GM18867 (cell line): ENCODE measurements around the gene ITFG2.
"Not testable (repeated sequence)": the region's sequence is repeated elsewhere in the genome, so short reads cannot be mapped to it uniquely, and the experiment has no call there.

Source experiments
- ATAC-seq: cut with Tn5 transposase; IDR thresholded peaks from one replicate; pipeline ENCODE4 v1.9.1; 2021; ENCODE audit warnings: mild to moderate bottlenecking, moderate library complexity; ENCODE audit not compliant: unreplicated experiment

ITFG2 gene

DNA sequence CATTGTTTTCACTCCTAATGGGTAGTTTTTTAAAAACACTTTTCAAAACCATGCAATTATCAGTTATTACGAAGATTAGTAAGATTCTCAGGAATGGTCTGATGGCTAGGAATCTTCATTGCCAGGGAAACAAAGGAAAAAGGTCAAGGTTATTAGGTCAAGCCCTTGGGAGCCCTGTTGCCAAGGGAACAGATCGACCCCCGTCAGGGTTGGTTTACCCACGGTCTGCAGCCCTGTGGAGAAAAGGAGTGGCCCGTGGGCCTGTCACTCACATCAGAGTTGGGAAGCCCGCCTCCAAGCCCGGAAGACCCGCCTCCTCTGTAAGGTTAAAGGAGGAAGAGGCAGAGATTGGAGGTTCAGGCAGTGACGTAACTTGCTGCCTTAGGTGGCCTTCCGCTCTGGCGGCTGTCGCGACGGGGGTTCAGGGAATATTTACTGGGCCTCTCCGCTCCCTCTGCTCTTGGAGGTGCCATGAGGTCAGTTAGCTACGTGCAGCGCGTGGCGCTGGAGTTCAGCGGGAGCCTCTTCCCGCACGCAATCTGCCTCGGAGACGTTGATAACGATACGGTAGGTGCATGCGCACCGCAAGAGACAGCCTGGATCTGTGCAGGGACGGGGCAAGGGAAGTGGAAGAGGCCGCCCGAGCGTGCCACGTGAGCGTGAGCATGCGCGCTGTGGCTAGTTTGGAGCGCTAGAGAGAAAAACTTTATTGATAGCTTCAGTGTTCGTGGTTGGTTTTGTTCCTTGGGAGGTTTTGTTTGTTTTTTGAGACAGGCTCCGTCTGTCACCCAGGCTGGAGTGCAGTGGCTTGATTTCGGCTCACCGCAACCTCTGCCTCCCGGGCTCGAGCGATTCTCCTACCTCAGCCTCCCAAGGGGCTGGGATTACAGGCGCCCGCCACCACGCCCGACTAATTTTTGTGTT is at the start of gene ITFG2:
ITFG2 (plus strand) TSS at position 379 of the 924 bp plus-strand sequence; CDS start at position 472, 93 bp downstream.
- peak; percentile 93 for ATAC-seq

DNA sequence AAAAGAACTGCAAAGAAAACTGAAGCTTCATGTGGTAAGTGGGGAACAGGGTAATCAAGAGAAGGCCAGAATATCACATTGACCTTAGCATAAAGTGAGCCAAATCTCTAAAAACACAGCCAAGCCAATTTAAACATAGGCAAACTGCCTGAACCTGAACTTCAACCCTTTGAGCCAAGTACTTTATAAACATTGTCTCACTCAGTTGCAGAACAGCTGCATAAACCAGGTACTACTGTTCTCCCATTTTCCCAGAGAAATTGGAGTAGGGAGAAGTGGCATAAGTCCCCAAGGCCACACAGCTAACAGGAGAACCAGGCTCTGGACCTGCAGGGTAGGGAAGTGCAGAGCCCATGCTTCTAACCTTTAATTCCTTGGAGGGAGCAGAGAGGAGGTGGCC is 48.1 kb upstream of the ITFG2 start:
- no peak for ATAC-seq

GRCh38 chr12:2765052-2765451 is 47.4 kb upstream of the ITFG2 start:
- ATAC-seq: no peak

DNA sequence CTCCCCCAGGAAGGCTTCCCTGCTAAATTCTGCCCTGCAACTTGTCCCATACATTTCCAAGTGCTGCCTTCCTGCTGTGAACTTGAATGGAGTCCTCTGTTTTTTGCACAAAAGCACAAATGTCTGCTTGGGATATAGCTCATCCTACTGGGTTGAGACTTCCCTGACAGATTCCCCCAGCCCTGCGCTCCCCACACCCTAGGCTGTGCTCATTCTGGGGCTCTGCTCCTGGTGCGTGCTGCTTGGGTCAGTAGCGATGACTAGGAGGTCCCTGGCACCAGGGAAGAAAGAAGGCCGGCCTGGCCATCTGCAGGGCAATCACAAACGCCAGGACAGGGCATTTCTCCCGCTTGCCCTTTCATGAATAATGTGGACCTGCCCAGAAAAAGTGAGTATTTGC is 46.9 kb upstream of the ITFG2 start:
- ATAC-seq: no peak

DNA sequence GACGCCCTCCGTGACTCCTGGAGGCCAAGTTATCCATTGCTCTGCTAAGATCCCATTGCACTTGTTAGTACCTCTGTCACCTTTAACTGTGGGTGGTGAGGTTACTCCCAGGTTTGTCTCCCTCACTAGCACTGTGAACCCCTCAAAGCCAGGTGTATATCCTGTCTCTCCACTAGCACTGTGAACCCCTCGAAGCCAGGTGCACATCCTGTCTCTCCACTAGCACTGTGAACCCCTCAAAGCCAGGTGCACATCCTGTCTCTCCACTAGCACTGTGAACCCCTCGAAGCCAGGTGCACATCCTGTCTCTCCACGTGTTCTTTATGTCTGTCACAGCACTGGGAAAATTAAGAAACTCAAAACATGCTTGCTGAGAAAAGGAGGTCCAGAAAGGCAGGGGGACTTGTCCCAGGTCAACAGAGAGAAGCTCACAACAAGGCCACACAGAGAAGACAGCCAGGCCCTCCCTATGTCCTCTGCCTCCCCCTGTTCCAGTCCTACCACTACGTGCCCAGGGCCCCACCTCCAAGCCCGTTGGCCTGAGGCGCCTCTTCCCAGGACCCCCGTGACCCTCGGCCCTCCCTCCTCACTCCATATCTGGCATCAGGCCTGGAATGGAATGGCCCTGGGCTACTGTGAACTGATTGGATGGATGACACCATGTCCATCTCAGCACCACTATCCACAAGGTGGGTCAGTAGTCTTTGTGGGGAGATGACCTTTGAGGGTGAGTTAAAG is 44.1 kb upstream of the ITFG2 start:
- no peak for ATAC-seq

- no peak for ATAC-seq
Measured at GRCh38 chr12:2769866-2770533, 42.5 kb upstream of the ITFG2 start.

GRCh38 chr12:2770544-2770943 is 41.9 kb upstream of the ITFG2 start:
- not testable (repeated sequence) for ATAC-seq

DNA sequence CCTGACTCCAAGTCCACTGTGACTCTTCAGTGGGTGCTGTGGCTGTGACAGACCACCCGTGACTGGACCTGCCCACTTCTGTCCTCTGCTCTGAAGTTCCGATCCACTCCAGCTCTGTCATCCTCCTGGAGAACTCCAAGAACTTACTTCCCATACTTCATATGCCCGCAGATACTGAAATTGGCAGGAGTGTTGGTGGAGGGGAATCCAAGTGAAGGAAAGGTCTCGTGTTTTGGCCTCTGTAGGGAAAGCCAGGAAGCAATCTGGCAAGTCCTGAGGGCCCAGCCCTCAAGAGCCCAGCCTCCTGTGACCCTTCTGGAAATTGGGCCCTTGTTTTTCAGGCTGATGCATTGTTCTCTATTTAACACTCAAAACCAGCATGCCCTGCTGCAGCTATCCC is 40.1 kb upstream of the ITFG2 start:
- no peak for ATAC-seq

DNA sequence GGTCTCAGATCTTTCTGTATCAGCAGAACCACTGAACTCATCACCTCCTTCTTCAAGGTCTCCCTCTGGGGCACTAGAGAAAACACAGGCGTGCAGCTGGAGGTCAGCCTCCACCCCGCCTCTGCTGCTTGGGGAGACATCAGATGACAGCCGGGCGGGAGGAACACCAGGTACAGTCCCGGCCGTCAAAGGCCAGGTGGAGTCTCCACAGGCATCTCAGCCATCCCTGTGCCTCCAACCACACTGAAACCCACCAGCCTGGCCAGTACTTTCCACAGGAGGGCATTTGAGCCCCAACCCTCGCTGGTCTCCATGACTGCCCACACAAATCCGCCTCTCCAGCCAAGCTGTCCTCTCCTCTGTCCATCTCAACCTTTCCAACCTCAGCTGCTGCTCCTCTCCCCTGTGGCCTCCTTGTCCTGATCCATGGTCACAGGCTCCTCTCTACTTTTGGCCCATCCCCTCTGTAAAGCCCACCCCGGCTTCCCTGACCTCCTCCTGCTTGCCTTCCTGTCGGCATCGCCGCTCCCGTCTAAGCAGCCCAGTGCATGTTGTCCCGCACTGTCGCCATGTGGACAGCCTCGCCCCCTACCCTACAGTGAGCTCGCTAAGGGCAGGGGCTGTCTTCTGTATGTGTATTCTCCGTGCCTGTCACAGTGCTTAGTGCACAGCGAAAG is 39.1 kb upstream of the ITFG2 start:
- no peak for ATAC-seq

GRCh38 chr12:2775431-2775830 is 37.0 kb upstream of the ITFG2 start:
- no peak for ATAC-seq

DNA sequence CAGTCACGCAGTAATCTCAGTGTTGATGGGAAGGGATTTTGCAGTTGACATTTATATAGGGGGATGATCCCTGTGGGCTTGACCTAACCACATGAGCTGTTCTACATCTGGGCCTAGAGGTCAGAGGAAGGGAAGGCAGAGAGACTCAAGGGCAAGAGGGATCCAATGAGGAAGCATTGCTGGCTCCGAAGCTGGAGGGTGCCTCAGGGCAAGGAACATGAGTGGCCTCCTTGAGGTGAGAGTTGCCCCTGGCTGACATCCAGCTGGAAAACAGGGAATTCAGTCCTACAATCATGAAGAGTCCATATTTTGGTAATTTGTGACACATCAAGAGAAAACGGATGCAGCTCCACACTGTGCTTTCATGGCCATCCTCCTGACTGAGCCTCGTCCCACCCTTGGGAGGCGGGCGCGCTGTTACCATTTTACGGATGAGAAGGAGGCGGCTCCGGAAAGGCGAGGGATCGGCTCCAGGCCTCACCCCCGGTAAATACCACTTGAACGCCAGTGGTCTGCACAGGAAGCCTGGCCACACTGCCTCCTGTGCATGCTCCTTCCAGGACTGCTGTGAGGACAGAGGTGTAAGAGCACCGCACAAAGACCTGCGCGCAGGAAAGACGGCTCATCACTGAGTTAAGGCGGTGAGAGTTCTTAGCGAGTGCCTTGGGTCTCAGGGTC is 36.2 kb upstream of the ITFG2 start:
- ATAC-seq: no peak

GRCh38 chr12:2779281-2779680 is 33.2 kb upstream of the ITFG2 start:
- ATAC-seq: no peak

DNA sequence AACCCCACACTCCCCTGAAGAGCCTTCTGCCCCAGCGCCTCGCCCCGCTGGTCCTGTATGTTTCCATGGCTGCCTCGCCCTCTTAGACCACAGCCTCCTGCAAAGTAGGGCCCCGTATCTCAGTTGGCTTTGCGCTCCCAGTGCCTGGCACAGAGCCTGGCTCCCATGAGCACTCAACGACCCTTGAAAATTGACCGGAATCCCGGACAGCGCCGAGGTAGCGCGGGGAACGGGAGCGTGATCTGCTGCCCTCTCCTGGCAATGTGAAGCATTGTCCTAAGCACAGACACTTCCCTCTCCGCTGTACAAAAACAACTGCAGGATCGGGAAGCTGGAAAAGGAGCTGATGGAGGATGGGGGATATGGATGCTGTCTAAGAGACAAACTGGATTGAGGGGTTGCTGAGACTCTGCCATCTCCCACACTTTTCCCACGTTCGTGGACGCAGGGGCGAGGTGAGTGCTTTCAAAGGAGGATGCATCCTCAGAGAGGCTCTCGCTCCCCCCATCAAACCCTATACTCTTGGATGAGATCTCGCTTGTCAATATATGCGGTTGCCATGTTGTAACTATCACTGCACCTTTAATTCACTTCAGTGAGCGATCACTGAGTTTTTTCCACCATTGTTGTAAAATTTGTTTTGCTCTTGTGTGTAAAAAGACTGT is 28.4 kb upstream of the ITFG2 start:
- ATAC-seq: no peak

DNA sequence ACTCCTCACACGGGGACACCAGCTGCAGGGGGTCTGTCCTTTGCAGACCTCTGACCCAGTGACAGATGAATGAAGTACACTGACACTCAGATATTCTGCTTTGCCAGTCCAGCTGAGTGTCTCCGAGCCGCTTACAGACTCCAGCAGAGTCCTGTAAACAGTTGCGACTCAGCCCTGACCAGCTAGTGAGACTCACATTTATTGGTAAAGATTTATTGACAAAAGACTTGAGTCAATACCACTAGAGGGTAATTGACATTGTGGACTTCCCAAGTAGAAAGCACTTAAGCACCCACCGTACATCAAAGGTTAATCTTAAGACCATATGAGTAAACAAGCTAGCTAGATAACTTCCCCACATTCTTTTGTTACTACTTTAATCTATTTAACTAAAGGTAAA is 27.5 kb upstream of the ITFG2 start:
- no peak for ATAC-seq

- ATAC-seq: no peak
Measured at GRCh38 chr12:2791089-2791488, 21.4 kb upstream of the ITFG2 start.

DNA sequence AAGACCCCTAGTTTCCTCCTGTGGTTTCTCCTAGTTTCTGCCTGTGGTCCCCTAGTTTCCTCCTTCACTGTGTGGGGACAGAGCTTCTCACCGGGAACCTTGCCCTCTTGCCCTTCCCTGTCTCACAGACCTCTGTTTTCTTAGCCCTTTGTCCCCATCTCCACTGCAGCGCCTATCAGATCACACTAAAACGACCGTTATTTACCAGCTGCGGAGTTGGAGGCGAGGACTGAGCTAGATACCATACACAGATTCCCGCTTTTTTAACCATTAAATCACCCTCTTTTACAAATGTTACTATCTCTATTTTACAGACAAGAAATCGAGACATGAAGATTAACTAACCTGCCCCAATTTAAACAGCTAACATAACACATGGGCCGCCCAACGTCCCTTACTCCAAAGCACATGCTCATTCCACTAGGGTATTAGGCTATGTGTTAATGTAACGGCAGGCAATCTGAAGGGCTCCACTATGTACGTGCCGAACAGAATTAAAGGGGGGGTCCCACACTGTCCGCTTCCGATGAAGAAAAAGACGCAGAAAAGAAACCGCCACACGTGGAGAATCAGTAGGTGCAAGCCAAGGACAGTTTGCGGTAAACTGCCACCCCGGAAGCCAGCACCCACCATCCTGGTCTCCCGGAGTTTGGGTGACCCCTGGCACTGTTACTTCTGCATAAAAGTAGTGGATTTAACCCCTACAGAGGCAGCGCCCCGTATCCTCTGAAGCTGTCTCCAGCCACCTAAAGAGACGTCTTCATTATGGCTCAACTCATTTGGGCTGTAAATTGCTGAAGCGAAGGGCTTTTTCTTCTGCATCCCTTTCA is 19.6 kb upstream of the ITFG2 start:
- ATAC-seq: no peak

DNA sequence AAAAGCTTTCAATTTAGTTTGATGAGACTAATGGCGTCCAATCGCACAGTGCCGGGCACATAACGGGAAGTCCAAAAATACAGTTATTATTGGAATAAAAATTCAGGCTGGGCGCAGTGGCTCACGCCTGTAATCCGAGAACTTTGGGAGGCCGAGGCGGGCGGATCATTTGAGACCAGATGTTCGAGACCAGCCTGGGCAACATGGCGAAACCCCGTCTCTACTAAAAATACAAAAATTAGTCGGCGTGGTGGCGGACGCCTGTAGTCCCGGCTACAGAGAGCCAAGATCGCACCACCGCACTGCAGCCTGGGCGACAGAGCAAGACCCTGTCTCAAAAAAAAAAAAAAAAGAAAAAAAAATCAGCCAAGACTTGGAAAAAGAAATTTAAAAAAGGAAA is 18.9 kb upstream of the ITFG2 start:
- ATAC-seq: no peak

GRCh38 chr12:2794191-2794735 is 18.2 kb upstream of the ITFG2 start:
- peak; percentile 3 for ATAC-seq
